HG02981 (cell line): ENCODE measurements around the gene NTSR1.

Source experiments
- ATAC-seq: cut with Tn5 transposase; IDR thresholded peaks from one replicate; pipeline ENCODE4 v1.9.1; 2021; ENCODE audit warnings: mild to moderate bottlenecking, moderate library complexity; ENCODE audit not compliant: unreplicated experiment

Gene NTSR1

GRCh38 chr20:62708591-62709536 is at the start of gene NTSR1:
TSS of gene NTSR1 (plus strand) at chr20:62708836. CDS start at chr20:62709208, 372 bp downstream.
- ATAC-seq, result no peak

- ATAC-seq, result no peak
These were observed 49.0 kb upstream of the NTSR1 start for GRCh38 chr20:62659488-62660239.

GRCh38 chr20:62660240-62660615 is 48.4 kb upstream of the NTSR1 start:
- ATAC-seq, result no peak

- no peak for ATAC-seq
These were observed 47.9 kb upstream of the NTSR1 start for GRCh38 chr20:62660768-62661167.

GRCh38 chr20:62661647-62662046 is 47.0 kb upstream of the NTSR1 start:
- no peak for ATAC-seq

- no peak for ATAC-seq
These were observed 46.2 kb upstream of the NTSR1 start for GRCh38 chr20:62662422-62662821.

- no peak for ATAC-seq
These were observed 45.3 kb upstream of the NTSR1 start for GRCh38 chr20:62663145-62664018.

- ATAC-seq, result no peak
These were observed 44.3 kb upstream of the NTSR1 start for GRCh38 chr20:62664019-62664971.

- no peak for ATAC-seq
These were observed 43.4 kb upstream of the NTSR1 start for GRCh38 chr20:62665153-62665754.

- no peak for ATAC-seq
These were observed 42.6 kb upstream of the NTSR1 start for GRCh38 chr20:62665826-62666735.

GRCh38 chr20:62666736-62667529 is 41.7 kb upstream of the NTSR1 start:
- no peak for ATAC-seq

GRCh38 chr20:62667530-62668440 is 40.9 kb upstream of the NTSR1 start:
- no peak for ATAC-seq

GRCh38 chr20:62668441-62669027 is 40.1 kb upstream of the NTSR1 start:
- ATAC-seq, result no peak

- ATAC-seq, result no peak
These were observed 39.4 kb upstream of the NTSR1 start for GRCh38 chr20:62669249-62669648.

GRCh38 chr20:62670156-62670555 is 38.5 kb upstream of the NTSR1 start:
- ATAC-seq, result no peak

GRCh38 chr20:62670998-62671397 is 37.6 kb upstream of the NTSR1 start:
- no peak for ATAC-seq
